Activated CD4-positive, alpha-beta memory T cell treated with anti-CD3 and anti-CD28 coated beads for 36 hours (primary cell): ENCODE data around the gene GPR142. TPM values are rescaled to one million over a fixed set of nuclear protein-coding genes. Genes with fewer than 3 reads are reported as not detected.

Experiments
- total RNA-seq, 2 experiments: library from RNA; stranded (reverse); gene quantifications; one replicate each; pipeline ENCODE4 v1.2.3, GENCODE V29; 2021

GPR142 gene
- total RNA-seq, 2 experiments from 2014 or later: not detected

Other genes starting within 250 kb of the GPR142 start
- gene RPL38, start 163.8 kb upstream of the GPR142 start, total RNA-seq: 1,000 to 10,000 TPM; 1,460 to 1,580 TPM
- gene TTYH2, start 153.9 kb upstream of the GPR142 start, total RNA-seq: 1 to 10 TPM; 7.6 to 7.9 TPM
- gene DNAI2, start 93.3 kb upstream of the GPR142 start, total RNA-seq: 1 to 10 TPM; 1.6 to 1.7 TPM
- under 1 TPM; 0.51 to 0.59 TPM for gene KIF19, start 41.3 kb upstream of the GPR142 start, total RNA-seq
- not detected for gene BTBD17, start 5.6 kb upstream of the GPR142 start, total RNA-seq
- gene GPRC5C, start 64.6 kb downstream of the GPR142 start, total RNA-seq: under 1 TPM; 0.40 to 0.41 TPM
- 10 to 100 TPM; 11.3 to 12.3 TPM for gene CD300A, start 99.1 kb downstream of the GPR142 start, total RNA-seq
- not detected for gene CD300LB, start 164.0 kb downstream of the GPR142 start, total RNA-seq
- under 1 TPM in 1 of 2 experiments, not detected in 1; 0.14 TPM for gene CD300C, start 178.6 kb downstream of the GPR142 start, total RNA-seq
- gene CD300H, start 200.0 kb downstream of the GPR142 start, total RNA-seq: not detected
- gene CD300LD, start 224.8 kb downstream of the GPR142 start, total RNA-seq: not detected